OCI-LY7 (cell line): ENCODE results near the gene BSPRY. TPM values are rescaled to one million over a fixed set of nuclear protein-coding genes. Genes with fewer than 3 reads are reported as not detected.

Source experiments
- BruUV-seq: library from RNA; stranded (reverse); fragments of 400-500 nt; replicated peaks from 2 replicates; lab custom pipeline; 2021; lab: Mats Ljungman, UMichigan
- CTCF ChIA-PET: fragments of 300-600 bp; sonication (Branson Sonifier 250); formaldehyde crosslinking; loops from one replicate; lab custom pipeline; 2022; ENCODE audit warnings: antibody characterized with exemption; ENCODE audit not compliant: unreplicated experiment; lab: Charles Lee
- POLR2A ChIA-PET: fragments of 300-600 bp; sonication (Branson Sonifier 250); formaldehyde crosslinking; loops from one replicate; lab custom pipeline; 2022; ENCODE audit warnings: antibody characterized with exemption; lab: Charles Lee
- DNase-seq: peaks from one replicate; pipeline ENCODE4 v3.0.0-alpha.2; 2015; ENCODE audit warnings: low spot score
- H2AFZ ChIP-seq: fragments of 200-600 bp; sonication (generic), shearing (Covaris generic); 2 replicates; pipeline ENCODE4 v1.6.1; 2014; ENCODE audit warnings: mild to moderate bottlenecking, antibody characterized with exemption, low read length, moderate library complexity
- H3K27ac ChIP-seq: fragments of 200-600 bp; sonication (generic); 2 replicates; pipeline ENCODE4 v1.5.1; 2014; ENCODE audit warnings: mixed run types, low read depth, mild to moderate bottlenecking, moderate library complexity, low read length, inconsistent platforms; ENCODE audit not compliant: poor library complexity, severe bottlenecking
- H3K36me3 ChIP-seq: fragments of 200-600 bp; sonication (generic); 2 replicates; pipeline ENCODE4 v1.6.1; 2014; ENCODE audit warnings: mild to moderate bottlenecking, antibody characterized with exemption, low read length, moderate library complexity, mixed read lengths; ENCODE audit not compliant: insufficient read depth
- H3K4me1 ChIP-seq: fragments of 200-600 bp; sonication (generic); 2 replicates; pipeline ENCODE4 v1.5.1; 2014; ENCODE audit warnings: mild to moderate bottlenecking, low read length; ENCODE audit not compliant: insufficient read depth, poor library complexity, severe bottlenecking
- H3K4me2 ChIP-seq: fragments of 200-600 bp; sonication (generic); 2 replicates; pipeline ENCODE4 v1.6.1; 2014; ENCODE audit warnings: mild to moderate bottlenecking, low read length
- H3K4me3 ChIP-seq: fragments of 200-600 bp; sonication (generic); 2 replicates; pipeline ENCODE4 v1.5.1; 2014; ENCODE audit warnings: mild to moderate bottlenecking, low read depth, low read length; ENCODE audit not compliant: poor library complexity, severe bottlenecking
- H3K79me2 ChIP-seq: fragments of 200-600 bp; sonication (generic); 2 replicates; pipeline ENCODE4 v1.6.1; 2016; ENCODE audit warnings: low read depth, mild to moderate bottlenecking, low read length, moderate library complexity, mixed read lengths; ENCODE audit not compliant: insufficient read depth
- H3K9me2 ChIP-seq: fragments of 200-600 bp; sonication (generic); 2 replicates; pipeline ENCODE4 v1.6.1; 2016; ENCODE audit warnings: mild to moderate bottlenecking, low read length, mixed read lengths; ENCODE audit not compliant: insufficient read depth
- H3K9me3 ChIP-seq: fragments of 200-600 bp; sonication (generic); 2 replicates; pipeline ENCODE4 v1.6.1; 2014; ENCODE audit warnings: mild to moderate bottlenecking, mixed run types, low read length, mixed read lengths
- H4K20me1 ChIP-seq: fragments of 200-600 bp; sonication (generic); 2 replicates; pipeline ENCODE4 v1.6.1; 2014; ENCODE audit warnings: mild to moderate bottlenecking, antibody characterized with exemption, low read length, moderate library complexity, mixed read lengths; ENCODE audit not compliant: insufficient read depth
- CTCF ChIP-seq: fragments of 200-600 bp; sonication (generic); conservative IDR thresholded peaks from 2 replicates; pipeline ENCODE4 v1.5.1; 2014; ENCODE audit warnings: mild to moderate bottlenecking, antibody characterized with exemption, low read length, moderate library complexity, mixed read lengths
- EZH2phosphoT487 ChIP-seq: fragments of 200-600 bp; sonication (generic); IDR thresholded peaks from 2 replicates; pipeline ENCODE4 v1.6.1; 2018; ENCODE audit warnings: low read depth, borderline replicate concordance, mild to moderate bottlenecking, mixed run types, antibody characterized with exemption, low read length, moderate library complexity, mixed read lengths
- intact Hi-C: fragments of 100-400 bp; cut with micrococcal nuclease; formaldehyde crosslinking; loops from one replicate; pipeline ENCODE4 v1.10.0; 2022; ENCODE audit not compliant: unreplicated experiment
- total RNA-seq, 2 experiments: library from RNA; depleted of rRNA in 1 of 2; stranded (reverse); fragments of >200 nt in 1 of 2; shearing (Covaris generic) in 1 of 2; gene quantifications; 2 replicates each; pipeline ENCODE4 v1.2.3, GENCODE V29; 2014 to 2022

Gene BSPRY
- total RNA-seq, 2 experiments from 2014 or later = 0.54 to 0.82 TPM

- TF ChIP-seq EZH2phosphoT487 (no peak), CTCF (no peak)
- POLR2A ChIA-PET = no interaction called here
- Histone ChIP-seq H3K27ac (no peak overlapping the region), H3K36me3 (peaks cover 20% of the 10 kb centered on the region; the same call in 1 of the 2 replicates), H2AFZ (no peak overlapping the region), H3K4me3 (no peak overlapping the region), H4K20me1 (no peaks in the 10 kb centered on the region), H3K9me3 (no peaks in the 10 kb centered on the region), H3K4me1 (no peaks in the 10 kb centered on the region), H3K9me2 (no peaks in the 10 kb centered on the region), H3K4me2 (no peak overlapping the region), H3K79me2 (no peaks in the 10 kb centered on the region)
- intact Hi-C loops = no loop called here
- no TSS peak for BruUV-seq
- CTCF ChIA-PET = no interaction called here
- no peak for DNase-seq
These were observed 20.5 kb downstream of the BSPRY start for GRCh38 chr9:113369855-113370140.

- Histone ChIP-seq H3K36me3 (peaks cover 24% of the 10 kb centered on the region; the same call in 1 of the 2 replicates), H3K4me1 (peaks cover 4% of the 10 kb centered on the region), H2AFZ (no peak overlapping the region), H3K4me2 (no peak overlapping the region), H3K4me3 (no peak overlapping the region), H3K79me2 (no peaks in the 10 kb centered on the region), H4K20me1 (no peaks in the 10 kb centered on the region), H3K9me3 (no peaks in the 10 kb centered on the region), H3K27ac (no peak overlapping the region), H3K9me2 (no peaks in the 10 kb centered on the region)
- TF ChIP-seq EZH2phosphoT487 (no peak), CTCF (no peak)
- intact Hi-C loops = no loop called here
- no TSS peak for BruUV-seq
- ChIA-PET POLR2A (interaction anchor here (0.7 kb wide), 1 partner anchor 15 kb away, joined by 5 read pairs; no protein-coding TSS in a partner anchor), CTCF (interaction anchor here (0.6 kb wide), 1 partner anchor 18 kb away, joined by 3 read pairs; no protein-coding TSS in a partner anchor)
- DNase-seq = no peak
These were observed 21.5 kb downstream of the BSPRY start for GRCh38 chr9:113370806-113371325.

- H3K4me1 ChIP-seq = peaks cover 9% of the 10 kb centered on the region
- no peak overlapping the region for H3K4me3 ChIP-seq
- no TSS peak for BruUV-seq
- intact Hi-C loops = no loop called here
- H3K4me2 ChIP-seq = no peak overlapping the region
- H3K36me3 ChIP-seq = peaks cover 24% of the 10 kb centered on the region; the same call in 1 of the 2 replicates
- TF ChIP-seq CTCF = no peak
- TF ChIP-seq EZH2phosphoT487 = no peak
- no peaks in the 10 kb centered on the region for H4K20me1 ChIP-seq
- no peak overlapping the region for H2AFZ ChIP-seq
- no peak for DNase-seq
- H3K79me2 ChIP-seq = no peaks in the 10 kb centered on the region
- no peak overlapping the region for H3K27ac ChIP-seq
- H3K9me3 ChIP-seq = no peaks in the 10 kb centered on the region
- no peaks in the 10 kb centered on the region for H3K9me2 ChIP-seq
- CTCF ChIA-PET = no interaction called here
- POLR2A ChIA-PET = interaction anchor here (1.4 kb wide), 1 partner anchor 27 kb away, joined by 3 read pairs; no protein-coding TSS in a partner anchor
These were observed 22.7 kb downstream of the BSPRY start for GRCh38 chr9:113372059-113372458.
